Superior temporal gyrus (tissue), 1 donor: ENCODE results near the gene PRKCB.
A peak's percentile ranks its signal among the peaks of the same experiment; 100 is the strongest.

Source experiments
- DNase-seq: peaks from one replicate; pipeline ENCODE4 v3.0.0-alpha.2; 2016; ENCODE audit errors: extremely low spot score

Gene PRKCB

GRCh38 chr16:23865853-23866252, 30.1 kb downstream of the PRKCB start:
- DNase-seq, result no peak

GRCh38 chr16:23866621-23867020, 30.8 kb downstream of the PRKCB start:
- DNase-seq, result no peak

GRCh38 chr16:23867566-23867965, 31.8 kb downstream of the PRKCB start:
- DNase-seq, result no peak

- DNase-seq, result no peak
Measured at GRCh38 chr16:23868136-23868535, 32.4 kb downstream of the PRKCB start.

- no peak for DNase-seq
Measured at GRCh38 chr16:23869052-23869451, 33.3 kb downstream of the PRKCB start.

GRCh38 chr16:23871924-23872323, 36.1 kb downstream of the PRKCB start:
- no peak for DNase-seq

GRCh38 chr16:23874613-23875294, 39.0 kb downstream of the PRKCB start:
- DNase-seq, result no peak

- DNase-seq, result peak; percentile 28
Measured at GRCh38 chr16:23876256-23876896, 40.6 kb downstream of the PRKCB start.

- DNase-seq, result no peak
Measured at GRCh38 chr16:23877107-23878070, 41.6 kb downstream of the PRKCB start.

- DNase-seq, result no peak
Measured at GRCh38 chr16:23879735-23880373, 44.1 kb downstream of the PRKCB start.

GRCh38 chr16:23889189-23889588, 53.4 kb downstream of the PRKCB start:
- DNase-seq, result no peak

- no peak for DNase-seq
Measured at GRCh38 chr16:23893986-23894385, 58.2 kb downstream of the PRKCB start.

- no peak for DNase-seq
Measured at GRCh38 chr16:23895052-23895451, 59.3 kb downstream of the PRKCB start.

- no peak for DNase-seq
Measured at GRCh38 chr16:23896832-23897821, 61.3 kb downstream of the PRKCB start.

GRCh38 chr16:23898682-23899430, 63.1 kb downstream of the PRKCB start:
- DNase-seq, result no peak

GRCh38 chr16:23899869-23900268, 64.1 kb downstream of the PRKCB start:
- no peak for DNase-seq

GRCh38 chr16:23900480-23901177, 64.8 kb downstream of the PRKCB start:
- DNase-seq, result no peak

- no peak for DNase-seq
Measured at GRCh38 chr16:23901178-23902033, 65.6 kb downstream of the PRKCB start.
